ENCODE data around the gene NBEA. TPM values are rescaled to one million over a fixed set of nuclear protein-coding genes. Genes with fewer than 3 reads are reported as not detected.

NBEA gene
- total RNA-seq, 2 experiments from 2014 or later: 3.5 to 3.8 TPM

DNA sequence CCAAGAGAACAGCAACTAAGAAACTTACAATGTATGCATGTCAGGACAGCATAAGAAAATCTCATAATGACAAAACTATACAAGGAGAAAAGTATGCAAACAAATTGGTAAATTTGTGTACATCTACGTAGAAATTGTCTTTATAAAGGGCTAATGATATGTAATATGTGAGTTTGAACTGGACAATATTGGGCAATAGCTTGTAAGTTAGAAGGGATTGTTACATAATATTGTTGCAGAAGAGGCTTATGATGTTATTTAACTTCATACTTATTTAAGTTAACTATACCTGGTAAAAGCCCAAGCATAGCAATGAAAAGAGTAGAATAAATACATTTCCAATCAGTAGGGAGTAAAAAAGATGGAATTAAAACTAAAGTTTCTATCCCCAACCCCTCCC lies 400.4 kb downstream of the NBEA start:
- CTCF ChIA-PET: no interaction called here
- DNase-seq (no peak), ATAC-seq (ENCODE audit: poor library complexity) (no peak)
- Mint-ChIP-seq H3K27ac (no peak overlapping the region), H3K27me3 (no peaks in the 10 kb centered on the region), H3K36me3 (ENCODE audit: low read depth) (no peaks in the 10 kb centered on the region), H3K4me3 (no peak overlapping the region), H3K4me1 (ENCODE audit: low read depth) (no peaks in the 10 kb centered on the region), H3K9me3 (no peaks in the 10 kb centered on the region)
- no peaks in the 10 kb centered on the region for H3K4me1 ChIP-seq (ENCODE audit: insufficient read depth, low read length)
- H3K27me3 ChIP-seq (ENCODE audit: control insufficient read depth in 1 of 2, insufficient read depth in 2 of 2, low read length in 2 of 2): no peaks in the 10 kb centered on the region
- H3K36me3 ChIP-seq (ENCODE audit: insufficient read depth, low read length): no peaks in the 10 kb centered on the region
- intact Hi-C loops (cut with DNase I, micrococcal nuclease): no loop called here
- H3K27ac ChIP-seq (ENCODE audit: low read depth in 1 of 2, low read length in 2 of 2): no peak overlapping the region
- H3K9me3 ChIP-seq (ENCODE audit: control insufficient read depth in 1 of 2, insufficient read depth in 1 of 2, low read length in 2 of 2): no peaks in the 10 kb centered on the region
- TF ChIP-seq, protein P1, sequence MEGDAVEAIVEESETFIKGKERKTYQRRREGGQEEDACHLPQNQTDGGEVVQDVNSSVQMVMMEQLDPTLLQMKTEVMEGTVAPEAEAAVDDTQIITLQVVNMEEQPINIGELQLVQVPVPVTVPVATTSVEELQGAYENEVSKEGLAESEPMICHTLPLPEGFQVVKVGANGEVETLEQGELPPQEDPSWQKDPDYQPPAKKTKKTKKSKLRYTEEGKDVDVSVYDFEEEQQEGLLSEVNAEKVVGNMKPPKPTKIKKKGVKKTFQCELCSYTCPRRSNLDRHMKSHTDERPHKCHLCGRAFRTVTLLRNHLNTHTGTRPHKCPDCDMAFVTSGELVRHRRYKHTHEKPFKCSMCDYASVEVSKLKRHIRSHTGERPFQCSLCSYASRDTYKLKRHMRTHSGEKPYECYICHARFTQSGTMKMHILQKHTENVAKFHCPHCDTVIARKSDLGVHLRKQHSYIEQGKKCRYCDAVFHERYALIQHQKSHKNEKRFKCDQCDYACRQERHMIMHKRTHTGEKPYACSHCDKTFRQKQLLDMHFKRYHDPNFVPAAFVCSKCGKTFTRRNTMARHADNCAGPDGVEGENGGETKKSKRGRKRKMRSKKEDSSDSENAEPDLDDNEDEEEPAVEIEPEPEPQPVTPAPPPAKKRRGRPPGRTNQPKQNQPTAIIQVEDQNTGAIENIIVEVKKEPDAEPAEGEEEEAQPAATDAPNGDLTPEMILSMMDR (IDR thresholded peaks at IDR 0.05): no peak
- POLR2A ChIA-PET: no interaction called here
- no peak overlapping the region for H3K4me3 ChIP-seq (ENCODE audit: low read length)

DNA sequence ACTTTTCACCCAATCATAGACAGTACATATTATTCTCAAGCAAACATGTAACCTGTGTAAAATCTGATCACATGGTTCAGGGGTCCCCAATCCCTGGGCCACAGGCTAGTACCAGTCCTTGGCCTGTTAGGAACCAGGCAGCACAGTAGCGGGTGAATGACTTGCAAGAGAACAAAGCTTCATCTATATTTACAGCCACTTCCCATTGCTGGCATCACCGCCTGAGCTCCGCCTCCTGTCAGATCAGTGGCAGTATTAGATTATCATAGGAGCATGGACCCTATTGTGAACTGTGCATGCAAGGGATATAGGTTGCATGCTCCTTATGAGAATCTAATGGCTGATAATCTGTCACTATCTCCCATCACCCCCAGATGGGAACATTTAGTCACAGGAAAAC lies 401.3 kb downstream of the NBEA start:
- Mint-ChIP-seq H3K9me3 (no peaks in the 10 kb centered on the region), H3K36me3 (ENCODE audit: low read depth) (no peaks in the 10 kb centered on the region), H3K4me1 (ENCODE audit: low read depth) (no peaks in the 10 kb centered on the region), H3K27me3 (no peaks in the 10 kb centered on the region), H3K4me3 (no peak overlapping the region), H3K27ac (no peak overlapping the region)
- DNase-seq (no peak), ATAC-seq (ENCODE audit: poor library complexity) (no peak)
- POLR2A ChIA-PET: no interaction called here
- TF ChIP-seq, protein P1 (IDR thresholded peaks at IDR 0.05): no peak
- CTCF ChIA-PET: no interaction called here
- Histone ChIP-seq H3K4me3 (ENCODE audit: low read length) (no peak overlapping the region), H3K4me1 (ENCODE audit: insufficient read depth, low read length) (no peaks in the 10 kb centered on the region), H3K36me3 (ENCODE audit: insufficient read depth, low read length) (no peaks in the 10 kb centered on the region), H3K27me3 (ENCODE audit: control insufficient read depth in 1 of 2, insufficient read depth in 2 of 2, low read length in 2 of 2) (no peaks in the 10 kb centered on the region), H3K9me3 (ENCODE audit: control insufficient read depth in 1 of 2, insufficient read depth in 1 of 2, low read length in 2 of 2) (no peaks in the 10 kb centered on the region), H3K27ac (ENCODE audit: low read depth in 1 of 2, low read length in 2 of 2) (no peak overlapping the region)
- intact Hi-C loops (cut with DNase I, micrococcal nuclease): no loop called here

DNA sequence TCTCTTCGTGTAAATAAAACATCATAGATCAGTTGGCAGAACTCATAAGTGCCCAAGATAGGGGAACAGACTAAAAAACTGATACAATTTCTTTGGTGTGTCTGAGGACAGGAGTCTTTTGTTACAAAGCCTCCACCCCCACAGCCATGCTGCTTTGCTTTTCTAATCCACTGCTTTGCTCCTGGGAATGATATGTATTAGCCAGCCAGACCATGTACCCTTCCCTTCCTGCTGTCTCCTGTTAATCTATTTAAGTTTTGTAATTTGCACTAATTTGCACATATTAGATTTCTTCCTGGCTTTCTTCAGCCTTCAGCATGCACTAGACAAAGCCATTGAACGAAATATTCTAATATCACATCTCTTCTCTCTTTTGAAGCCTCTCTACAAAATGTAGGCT lies 403.9 kb downstream of the NBEA start:
- Mint-ChIP-seq H3K36me3 (ENCODE audit: low read depth) (no peaks in the 10 kb centered on the region), H3K9me3 (no peaks in the 10 kb centered on the region), H3K27me3 (no peaks in the 10 kb centered on the region), H3K4me3 (no peak overlapping the region), H3K4me1 (ENCODE audit: low read depth) (no peaks in the 10 kb centered on the region), H3K27ac (no peak overlapping the region)
- intact Hi-C loops (cut with DNase I, micrococcal nuclease): no loop called here
- Histone ChIP-seq H3K27me3 (ENCODE audit: control insufficient read depth in 1 of 2, insufficient read depth in 2 of 2, low read length in 2 of 2) (no peaks in the 10 kb centered on the region), H3K36me3 (ENCODE audit: insufficient read depth, low read length) (no peaks in the 10 kb centered on the region), H3K4me1 (ENCODE audit: insufficient read depth, low read length) (no peaks in the 10 kb centered on the region), H3K9me3 (ENCODE audit: control insufficient read depth in 1 of 2, insufficient read depth in 1 of 2, low read length in 2 of 2) (no peaks in the 10 kb centered on the region), H3K4me3 (ENCODE audit: low read length) (no peak overlapping the region), H3K27ac (ENCODE audit: low read depth in 1 of 2, low read length in 2 of 2) (no peak overlapping the region)
- TF ChIP-seq, protein P1 (IDR thresholded peaks at IDR 0.05): no peak
- ATAC-seq (ENCODE audit: poor library complexity) (no peak), DNase-seq (no peak)
- POLR2A ChIA-PET: no interaction called here
- CTCF ChIA-PET: no interaction called here

Measured in CD4-positive, alpha-beta T cell (primary cell).